Measurements from ENCODE around the gene TMEM150B.

TMEM150B gene

DNA sequence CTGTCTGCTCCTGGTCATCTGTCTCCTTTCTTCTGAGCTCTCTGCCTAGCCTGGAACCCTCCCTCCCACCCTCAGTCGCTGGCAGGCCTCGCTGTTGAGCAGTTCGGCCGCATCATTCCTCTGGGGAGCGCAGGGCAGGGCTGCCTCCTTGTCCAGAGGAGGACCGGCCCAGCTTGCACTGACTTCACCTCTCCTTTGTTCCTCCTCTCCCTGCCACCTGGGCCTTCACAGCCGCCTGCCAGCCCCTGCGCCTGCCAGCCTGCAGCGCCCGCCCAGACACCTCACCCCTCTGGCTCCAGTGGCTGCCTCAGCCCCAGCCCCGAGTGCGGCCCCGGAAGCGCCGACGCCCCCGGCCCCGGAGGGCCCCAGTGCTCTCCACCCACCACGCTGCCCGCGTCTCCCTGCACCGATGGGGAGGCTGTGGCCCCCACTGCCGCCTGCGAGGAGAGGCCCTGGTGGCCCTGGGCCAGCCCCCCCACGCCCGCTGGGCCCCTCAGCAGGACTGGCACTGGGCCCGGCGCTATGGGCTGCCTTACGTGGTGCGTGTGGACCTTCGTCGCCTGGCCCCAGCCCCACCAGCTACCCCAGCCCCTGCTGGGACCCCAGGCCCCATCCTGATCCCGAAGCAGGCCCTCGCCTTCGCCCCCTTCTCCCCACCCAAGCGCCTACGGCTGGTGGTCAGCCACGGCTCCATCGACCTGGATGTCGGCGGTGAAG, 21.7 kb upstream of the TMEM150B start:
- Histone ChIP-seq H3K9me3 (no peaks in the 10 kb centered on the region), H3K4me2 (peak overlapping the region; percentile 74), H3K4me1 (peaks cover 75% of the 10 kb centered on the region), H3K27ac (peak overlapping the region; percentile 44; the same call in 1 of the 2 replicates), H3K36me3 (peaks cover 54% of the 10 kb centered on the region), H4K20me1 (peaks cover 6% of the 10 kb centered on the region), H3K4me3 (no peak overlapping the region), H3K9ac (peak overlapping the region; percentile 41; the same call in 1 of the 2 replicates), H3K27me3 (peaks cover 9% of the 10 kb centered on the region)
- TF ChIP-seq Cebpa-rat (IDR thresholded peaks at IDR 0.05): no peak

- no peaks in the 10 kb centered on the region for H3K9me3 ChIP-seq
- no peak overlapping the region for H3K4me2 ChIP-seq
- H4K20me1 ChIP-seq: peaks cover 13% of the 10 kb centered on the region
- peaks cover 1% of the 10 kb centered on the region; the same call in 1 of the 2 replicates for H3K27me3 ChIP-seq
- TF ChIP-seq Cebpa-rat (IDR thresholded peaks at IDR 0.05): no peak
- H3K4me1 ChIP-seq: peaks cover 74% of the 10 kb centered on the region
- H3K4me3 ChIP-seq: no peak overlapping the region
- 0 out of 2 replicates have a peak overlapping the region, but pooled peaks have one; percentile 19 for H3K9ac ChIP-seq
- H3K36me3 ChIP-seq: peaks cover 59% of the 10 kb centered on the region
- H3K27ac ChIP-seq: 0 out of 2 replicates have a peak overlapping the region, but pooled peaks have one; percentile 38
Measured at GRCh38 chr19:55345818-55346724, 20.9 kb upstream of the TMEM150B start.

DNA sequence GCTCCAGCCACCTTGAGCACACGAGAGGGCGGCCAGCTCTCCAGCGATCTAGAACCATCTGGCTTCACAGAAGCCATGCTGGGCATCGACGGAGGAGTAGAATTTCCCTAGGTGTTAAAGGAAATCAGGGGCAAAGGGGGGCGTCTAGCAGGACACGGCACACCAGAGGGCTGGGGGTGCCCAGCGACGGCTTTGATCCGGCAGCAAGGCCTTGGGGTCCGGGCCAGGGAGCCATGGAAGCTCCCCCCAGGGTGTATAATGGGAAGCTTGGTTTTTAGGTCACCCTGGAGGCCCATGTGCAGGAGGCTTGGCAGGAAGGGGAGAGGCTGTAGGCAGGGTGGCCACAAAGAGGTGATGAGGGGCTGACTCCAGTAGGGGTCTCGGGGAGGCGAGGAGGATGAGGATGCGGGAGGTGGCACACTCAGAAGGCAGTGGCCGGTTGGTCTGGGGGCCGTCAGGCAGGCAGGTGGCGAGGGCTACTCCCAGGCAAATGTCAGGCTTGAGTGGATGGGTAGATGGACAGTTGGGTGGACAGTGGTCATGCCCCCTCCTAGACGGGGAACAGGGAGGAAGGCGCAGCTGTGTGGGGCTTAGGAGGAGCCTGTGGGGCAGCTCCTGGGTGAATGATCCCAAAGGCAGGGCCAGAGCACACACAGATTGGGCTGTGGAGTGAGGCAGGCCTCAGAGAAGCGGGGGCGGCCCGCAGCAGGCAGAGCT, 20.1 kb upstream of the TMEM150B start:
- Histone ChIP-seq H3K9me3 (no peaks in the 10 kb centered on the region), H3K27ac (0 out of 2 replicates have a peak overlapping the region, but pooled peaks have one; percentile 38), H3K4me2 (no peak overlapping the region), H4K20me1 (peaks cover 13% of the 10 kb centered on the region), H3K9ac (0 out of 2 replicates have a peak overlapping the region, but pooled peaks have one; percentile 19), H3K4me3 (no peak overlapping the region), H3K36me3 (peaks cover 59% of the 10 kb centered on the region), H3K27me3 (no peaks in the 10 kb centered on the region), H3K4me1 (peaks cover 74% of the 10 kb centered on the region)
- no peak for TF ChIP-seq Cebpa-rat (IDR thresholded peaks at IDR 0.05)

DNA sequence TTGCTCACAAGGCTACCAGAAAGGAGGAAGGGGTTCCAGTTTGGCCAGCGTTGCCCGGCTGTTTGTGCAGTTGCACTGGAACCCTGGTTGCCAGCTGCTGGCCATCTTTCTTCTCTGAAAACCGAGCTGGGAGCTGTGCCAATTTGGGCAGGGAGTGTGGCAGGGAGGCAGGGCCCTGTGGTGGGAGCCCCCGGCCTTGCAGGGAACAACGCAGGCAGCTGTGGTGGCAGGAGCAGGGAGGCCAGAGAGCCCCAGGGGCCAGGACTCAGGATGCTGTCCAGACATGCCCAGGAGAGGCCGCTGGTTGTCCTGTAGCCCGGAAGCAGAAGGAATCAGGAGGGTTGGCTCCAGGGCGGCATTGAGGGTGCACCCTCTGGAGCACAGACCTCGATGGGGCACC, 19.3 kb upstream of the TMEM150B start:
- no peaks in the 10 kb centered on the region for H3K27me3 ChIP-seq
- H3K9me3 ChIP-seq: no peaks in the 10 kb centered on the region
- no peak overlapping the region for H3K4me3 ChIP-seq
- peak overlapping the region; percentile 45; the same call in 1 of the 2 replicates for H3K9ac ChIP-seq
- 0 out of 2 replicates have a peak overlapping the region, but pooled peaks have one; percentile 4 for H3K27ac ChIP-seq
- peak overlapping the region; percentile 28; the same call in 1 of the 2 replicates for H3K4me2 ChIP-seq
- H4K20me1 ChIP-seq: peaks cover 13% of the 10 kb centered on the region
- peaks cover 70% of the 10 kb centered on the region for H3K4me1 ChIP-seq
- peaks cover 59% of the 10 kb centered on the region for H3K36me3 ChIP-seq
- no peak for TF ChIP-seq Cebpa-rat (IDR thresholded peaks at IDR 0.05)

GRCh38 chr19:55341595-55342531, 16.7 kb upstream of the TMEM150B start:
- H3K4me1 ChIP-seq: peaks cover 53% of the 10 kb centered on the region
- no peaks in the 10 kb centered on the region for H3K27me3 ChIP-seq
- no peak for TF ChIP-seq Cebpa-rat (IDR thresholded peaks at IDR 0.05)
- peak overlapping the region; percentile 84 for H3K4me3 ChIP-seq
- no peaks in the 10 kb centered on the region for H3K9me3 ChIP-seq
- H3K4me2 ChIP-seq: peak overlapping the region; percentile 99
- peaks cover 13% of the 10 kb centered on the region for H4K20me1 ChIP-seq
- H3K36me3 ChIP-seq: peaks cover 53% of the 10 kb centered on the region
- H3K9ac ChIP-seq: peak overlapping the region; percentile 89; the same call in 1 of the 2 replicates
- H3K27ac ChIP-seq: peak overlapping the region; percentile 44; the same call in 1 of the 2 replicates

GRCh38 chr19:55341171-55341588, 16.0 kb upstream of the TMEM150B start:
- peak overlapping the region; percentile 89 for H3K27ac ChIP-seq
- H4K20me1 ChIP-seq: peaks cover 13% of the 10 kb centered on the region
- peak overlapping the region; percentile 99 for H3K4me2 ChIP-seq
- H3K4me3 ChIP-seq: peak overlapping the region; percentile 84
- H3K27me3 ChIP-seq: no peaks in the 10 kb centered on the region
- no peak for TF ChIP-seq Cebpa-rat (IDR thresholded peaks at IDR 0.05)
- peaks cover 52% of the 10 kb centered on the region for H3K4me1 ChIP-seq
- peaks cover 48% of the 10 kb centered on the region for H3K36me3 ChIP-seq
- H3K9me3 ChIP-seq: no peaks in the 10 kb centered on the region
- peak overlapping the region; percentile 89 for H3K9ac ChIP-seq

GRCh38 chr19:55340784-55341147, 15.6 kb upstream of the TMEM150B start:
- Histone ChIP-seq H3K4me1 (peaks cover 52% of the 10 kb centered on the region), H3K36me3 (peaks cover 44% of the 10 kb centered on the region), H4K20me1 (peaks cover 13% of the 10 kb centered on the region), H3K9ac (peak overlapping the region; percentile 89), H3K27ac (peak overlapping the region; percentile 89), H3K4me3 (peak overlapping the region; percentile 84), H3K9me3 (no peaks in the 10 kb centered on the region), H3K27me3 (no peaks in the 10 kb centered on the region), H3K4me2 (peak overlapping the region; percentile 99)
- no peak for TF ChIP-seq Cebpa-rat (IDR thresholded peaks at IDR 0.05)

Measured in BLaER1 (cell line).